GM21390 (cell line): ENCODE measurements around the gene VLDLR.

Experiments
- ATAC-seq: cut with Tn5 transposase; IDR thresholded peaks from one replicate; pipeline ENCODE4 v1.9.1; 2021; ENCODE audit not compliant: unreplicated experiment

VLDLR gene

GRCh38 chr9:2662496-2662895 lies 40.9 kb downstream of the VLDLR start:
- no peak for ATAC-seq

- ATAC-seq: no peak
These were observed 42.0 kb downstream of the VLDLR start for GRCh38 chr9:2663461-2664173.

GRCh38 chr9:2664174-2665065 lies 42.8 kb downstream of the VLDLR start:
- ATAC-seq: no peak

- ATAC-seq: no peak
These were observed 45.0 kb downstream of the VLDLR start for GRCh38 chr9:2666569-2666968.

GRCh38 chr9:2673161-2673560 lies 51.6 kb downstream of the VLDLR start:
- ATAC-seq: no peak

- ATAC-seq: no peak
These were observed 52.7 kb downstream of the VLDLR start for GRCh38 chr9:2674141-2674824.

- no peak for ATAC-seq
These were observed 54.2 kb downstream of the VLDLR start for GRCh38 chr9:2675834-2676233.

- ATAC-seq: no peak
These were observed 54.9 kb downstream of the VLDLR start for GRCh38 chr9:2676466-2676865.

GRCh38 chr9:2677915-2678889 lies 56.6 kb downstream of the VLDLR start:
- no peak for ATAC-seq

- ATAC-seq: no peak
These were observed 57.4 kb downstream of the VLDLR start for GRCh38 chr9:2679011-2679410.

GRCh38 chr9:2681981-2682380 lies 60.4 kb downstream of the VLDLR start:
- no peak for ATAC-seq

GRCh38 chr9:2686911-2687310 lies 65.3 kb downstream of the VLDLR start:
- no peak for ATAC-seq

- no peak for ATAC-seq
These were observed 67.0 kb downstream of the VLDLR start for GRCh38 chr9:2688636-2689035.

GRCh38 chr9:2691212-2691611 lies 69.6 kb downstream of the VLDLR start:
- no peak for ATAC-seq

- ATAC-seq: no peak
These were observed 70.0 kb downstream of the VLDLR start for GRCh38 chr9:2691626-2692025.

GRCh38 chr9:2693056-2693455 lies 71.5 kb downstream of the VLDLR start:
- no peak for ATAC-seq

GRCh38 chr9:2697492-2697891 lies 75.9 kb downstream of the VLDLR start:
- ATAC-seq: peak; percentile 98

- no peak for ATAC-seq
These were observed 78.8 kb downstream of the VLDLR start for GRCh38 chr9:2700398-2700797.

- no peak for ATAC-seq
These were observed 79.4 kb downstream of the VLDLR start for GRCh38 chr9:2700909-2701550.

GRCh38 chr9:2704504-2704903 lies 82.9 kb downstream of the VLDLR start:
- ATAC-seq: no peak
